ENCODE measurements around the gene ZNF281. TPM values are rescaled to one million over a fixed set of nuclear protein-coding genes. Genes with fewer than 3 reads are reported as not detected.

ZNF281 gene
- total RNA-seq, 6 experiments from 2014 or later, result 37.2 to 50.7 (median 43.9) TPM

- peaks cover 3% of the 10 kb centered on the region for H3K27me3 Mint-ChIP-seq (ENCODE audit: insufficient read depth)
- peak overlapping the region; percentile 49 for H3K27ac Mint-ChIP-seq
- no peak for TF ChIP-seq CTCF (IDR thresholded peaks at IDR 0.05)
- H3K9me3 Mint-ChIP-seq, result no peaks in the 10 kb centered on the region
- peak overlapping the region; percentile 76 for H3K4me3 Mint-ChIP-seq
- peaks cover 12% of the 10 kb centered on the region for H3K36me3 Mint-ChIP-seq (ENCODE audit: low read depth)
- H3K4me1 Mint-ChIP-seq (ENCODE audit: low read depth), result peaks cover 81% of the 10 kb centered on the region
- DNase-seq, result no peak
Observed at GRCh38 chr1:200373811-200374231, 36.0 kb downstream of the ZNF281 start.

DNA sequence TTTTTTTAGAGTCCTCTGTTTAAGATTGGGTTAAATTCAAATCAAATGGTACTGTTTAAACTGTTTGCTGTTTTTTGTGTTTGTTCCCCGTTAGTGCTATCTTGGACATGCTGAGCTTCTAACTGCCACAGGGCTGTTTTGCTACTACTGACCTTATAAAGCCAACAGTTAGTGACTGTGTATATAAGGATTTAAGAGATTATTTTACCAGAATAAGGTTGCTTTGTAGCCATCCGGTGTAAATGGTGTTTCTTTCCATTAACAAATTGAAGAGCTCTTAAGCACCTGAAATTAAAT lies 37.0 kb downstream of the ZNF281 start:
- H3K4me3 Mint-ChIP-seq, result peak overlapping the region; percentile 39
- H3K27me3 Mint-ChIP-seq (ENCODE audit: insufficient read depth), result peaks cover 3% of the 10 kb centered on the region
- H3K36me3 Mint-ChIP-seq (ENCODE audit: low read depth), result peaks cover 12% of the 10 kb centered on the region
- H3K9me3 Mint-ChIP-seq, result no peaks in the 10 kb centered on the region
- peaks cover 72% of the 10 kb centered on the region for H3K4me1 Mint-ChIP-seq (ENCODE audit: low read depth)
- peak overlapping the region; percentile 63 for H3K27ac Mint-ChIP-seq
- no peak for TF ChIP-seq CTCF (IDR thresholded peaks at IDR 0.05)
- DNase-seq, result no peak

- H3K4me1 Mint-ChIP-seq (ENCODE audit: low read depth), result peaks cover 67% of the 10 kb centered on the region
- H3K4me3 Mint-ChIP-seq, result peak overlapping the region; percentile 39
- H3K36me3 Mint-ChIP-seq (ENCODE audit: low read depth), result peaks cover 12% of the 10 kb centered on the region
- H3K9me3 Mint-ChIP-seq, result no peaks in the 10 kb centered on the region
- no peak for TF ChIP-seq CTCF (IDR thresholded peaks at IDR 0.05)
- H3K27ac Mint-ChIP-seq, result peak overlapping the region; percentile 63
- peak; percentile 84 for DNase-seq
- peaks cover 3% of the 10 kb centered on the region for H3K27me3 Mint-ChIP-seq (ENCODE audit: insufficient read depth)
Observed at GRCh38 chr1:200372095-200372884, 37.5 kb downstream of the ZNF281 start.

DNA sequence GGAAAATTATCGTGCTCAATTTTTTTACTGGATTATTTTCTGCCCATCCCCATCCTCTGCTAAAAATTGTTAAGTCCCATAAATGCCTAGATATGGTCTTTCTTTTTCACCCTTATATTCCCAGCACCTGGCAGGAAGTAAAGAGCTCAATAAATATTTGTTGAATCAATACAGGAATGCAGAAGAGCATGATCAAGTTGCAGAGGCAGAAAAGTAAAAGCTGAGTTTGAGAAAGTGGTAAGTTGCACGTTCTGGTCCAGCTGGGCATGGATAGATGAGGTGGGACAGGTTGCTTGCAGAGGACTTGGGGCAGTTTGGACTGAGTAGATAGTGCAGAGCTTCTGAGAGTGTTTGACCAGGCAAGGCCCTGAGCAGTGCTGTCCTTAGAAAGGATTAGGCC lies 40.1 kb downstream of the ZNF281 start:
- Mint-ChIP-seq H3K27me3 (ENCODE audit: insufficient read depth) (peaks cover 2% of the 10 kb centered on the region; the same call in 1 of the 2 replicates), H3K4me3 (no peak overlapping the region), H3K36me3 (ENCODE audit: low read depth) (peaks cover 15% of the 10 kb centered on the region), H3K27ac (0 out of 2 replicates have a peak overlapping the region, but pooled peaks have one; percentile 0), H3K4me1 (ENCODE audit: low read depth) (peaks cover 41% of the 10 kb centered on the region), H3K9me3 (no peaks in the 10 kb centered on the region)
- TF ChIP-seq CTCF (IDR thresholded peaks at IDR 0.05), result no peak
- no peak for DNase-seq

- Mint-ChIP-seq H3K4me1 (ENCODE audit: low read depth) (peaks cover 35% of the 10 kb centered on the region), H3K27me3 (ENCODE audit: insufficient read depth) (peaks cover 2% of the 10 kb centered on the region; the same call in 1 of the 2 replicates), H3K9me3 (no peaks in the 10 kb centered on the region), H3K27ac (peak overlapping the region; percentile 85), H3K4me3 (no peak overlapping the region), H3K36me3 (ENCODE audit: low read depth) (peaks cover 15% of the 10 kb centered on the region)
- no peak for DNase-seq
- TF ChIP-seq CTCF (IDR thresholded peaks at IDR 0.05), result no peak
Observed at GRCh38 chr1:200369131-200369530, 40.7 kb downstream of the ZNF281 start.
